Tongue (tissue), 2 donors: ENCODE measurements around the gene RAB24. TPM values are rescaled to one million over a fixed set of nuclear protein-coding genes. Genes with fewer than 3 reads are reported as not detected.
A peak's percentile ranks its signal among the peaks of the same experiment; 100 is the strongest.
"Not testable (repeated sequence)": the region's sequence is repeated elsewhere in the genome, so short reads cannot be mapped to it uniquely, and the experiment has no call there.

Experiments used
- DNase-seq: peaks from one replicate; pipeline ENCODE4 v3.0.0-alpha.2; 2015
- total RNA-seq: library from RNA; depleted of rRNA; stranded (reverse); fragments of >200 nt; gene quantifications from one replicate; pipeline ENCODE4 v1.2.3, GENCODE V29; 2014

RAB24 gene
- total RNA-seq = 25.4 TPM

- peak; percentile 94 for DNase-seq
Observed at GRCh38 chr5:177303121-177303924, at the start of gene RAB24, which contains the start of gene PRELID1. Gene RAB24, minus strand, starts transcription at chr5:177303719. Its CDS starts 431 bp downstream, at chr5:177303288. Gene PRELID1, plus strand, starts transcription at chr5:177303799. Its CDS starts 187 bp downstream, at chr5:177303986.

GRCh38 chr5:177353093-177353492 lies 49.6 kb upstream of the RAB24 start:
- no peak for DNase-seq

GRCh38 chr5:177351392-177352329 lies 48.1 kb upstream of the RAB24 start, which contains the start of gene LMAN2:
Gene LMAN2, minus strand, starts transcription at chr5:177351668. Its CDS starts 21 bp downstream, at chr5:177351647.
- DNase-seq = peak; percentile 98

DNA sequence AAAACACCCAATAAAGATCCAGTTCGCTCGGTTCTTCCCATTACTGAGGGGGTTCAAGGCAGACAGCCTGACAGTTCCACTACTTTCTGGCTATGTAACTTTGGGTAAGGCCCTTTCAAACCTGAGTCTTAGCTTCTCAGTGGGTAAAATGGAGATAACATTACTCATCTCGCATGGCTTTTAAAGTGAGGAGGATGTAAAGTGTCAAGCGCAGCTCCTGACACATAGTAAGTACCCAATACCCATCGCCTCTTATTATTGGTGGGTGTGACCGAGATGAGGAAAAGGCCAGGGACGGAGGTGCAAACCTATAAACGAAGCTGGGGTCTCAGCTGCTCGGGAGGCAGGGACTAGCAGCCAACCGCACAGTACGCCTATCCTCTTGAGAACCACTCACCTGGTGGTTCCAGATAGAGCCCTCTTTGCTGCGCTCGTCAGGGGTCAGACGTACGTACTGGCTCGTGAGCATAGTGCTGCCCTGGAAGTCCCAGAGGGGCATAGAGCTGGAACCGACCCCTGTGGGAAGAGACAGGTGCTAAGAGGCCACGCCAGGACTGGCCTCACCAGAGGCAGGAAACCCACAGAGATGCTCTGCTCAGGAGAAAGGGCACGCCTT lies 47.4 kb upstream of the RAB24 start:
- DNase-seq = no peak

GRCh38 chr5:177349762-177350161 lies 46.2 kb upstream of the RAB24 start:
- DNase-seq = no peak

DNA sequence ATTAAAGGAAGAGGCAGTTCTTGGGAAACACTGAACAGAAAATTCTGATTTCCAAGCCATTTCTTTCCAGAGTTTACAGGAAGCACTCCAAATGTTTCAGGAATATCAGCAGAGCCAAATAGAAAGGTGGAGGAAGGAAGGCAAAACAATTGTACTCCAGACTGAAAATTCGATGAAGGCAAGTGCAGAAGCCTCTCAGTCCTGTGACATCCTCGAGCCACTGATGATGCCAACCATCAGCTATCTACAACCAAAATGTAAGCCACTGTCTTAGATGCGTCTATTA lies 45.8 kb upstream of the RAB24 start:
- DNase-seq = no peak

- DNase-seq = no peak
Observed at GRCh38 chr5:177347699-177348098, 44.2 kb upstream of the RAB24 start.

DNA sequence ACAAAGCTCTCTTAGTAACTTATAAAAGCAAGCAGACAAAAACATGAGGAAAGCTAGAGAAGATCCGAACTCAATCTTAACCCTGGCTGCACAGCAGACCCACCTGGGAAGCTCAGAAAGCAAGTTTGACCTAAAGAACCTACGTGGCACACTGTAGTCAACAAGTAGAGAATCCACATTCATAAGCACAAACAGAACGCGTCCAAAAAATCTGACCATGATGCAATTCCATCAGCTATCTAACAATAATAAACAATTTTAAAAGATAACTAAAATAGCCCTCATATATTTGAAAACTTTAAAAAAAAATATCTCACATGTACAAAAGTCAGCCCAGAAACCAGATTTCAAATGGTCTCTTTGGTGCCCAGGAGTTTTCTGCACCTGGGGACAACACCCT lies 43.3 kb upstream of the RAB24 start:
- DNase-seq = no peak

DNA sequence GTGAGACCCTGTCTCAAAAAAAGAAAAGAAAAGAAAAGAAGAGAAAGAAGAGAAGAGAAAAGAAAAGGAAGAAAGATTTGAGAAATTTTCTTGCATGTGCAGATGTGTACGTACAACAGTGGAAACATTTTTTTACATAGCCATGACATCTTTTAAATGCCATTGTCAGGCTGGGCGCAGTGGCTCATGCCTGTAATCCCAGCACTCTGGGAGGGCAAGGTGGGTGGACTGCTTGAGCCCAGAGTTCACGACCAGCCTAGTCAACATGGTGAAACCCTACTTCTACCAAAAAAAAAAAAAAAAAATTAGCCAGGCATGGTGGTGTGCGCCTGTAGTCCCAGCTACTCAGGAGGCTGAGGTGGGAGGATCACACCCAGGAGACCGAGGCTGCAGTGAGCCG lies 41.4 kb upstream of the RAB24 start:
- no peak for DNase-seq

- no peak for DNase-seq
Observed at GRCh38 chr5:177343777-177344176, 40.3 kb upstream of the RAB24 start.

- not testable (repeated sequence) for DNase-seq
Observed at GRCh38 chr5:177343000-177343399, 39.5 kb upstream of the RAB24 start.

- DNase-seq = no peak
Observed at GRCh38 chr5:177339107-177339638, 35.7 kb upstream of the RAB24 start.

DNA sequence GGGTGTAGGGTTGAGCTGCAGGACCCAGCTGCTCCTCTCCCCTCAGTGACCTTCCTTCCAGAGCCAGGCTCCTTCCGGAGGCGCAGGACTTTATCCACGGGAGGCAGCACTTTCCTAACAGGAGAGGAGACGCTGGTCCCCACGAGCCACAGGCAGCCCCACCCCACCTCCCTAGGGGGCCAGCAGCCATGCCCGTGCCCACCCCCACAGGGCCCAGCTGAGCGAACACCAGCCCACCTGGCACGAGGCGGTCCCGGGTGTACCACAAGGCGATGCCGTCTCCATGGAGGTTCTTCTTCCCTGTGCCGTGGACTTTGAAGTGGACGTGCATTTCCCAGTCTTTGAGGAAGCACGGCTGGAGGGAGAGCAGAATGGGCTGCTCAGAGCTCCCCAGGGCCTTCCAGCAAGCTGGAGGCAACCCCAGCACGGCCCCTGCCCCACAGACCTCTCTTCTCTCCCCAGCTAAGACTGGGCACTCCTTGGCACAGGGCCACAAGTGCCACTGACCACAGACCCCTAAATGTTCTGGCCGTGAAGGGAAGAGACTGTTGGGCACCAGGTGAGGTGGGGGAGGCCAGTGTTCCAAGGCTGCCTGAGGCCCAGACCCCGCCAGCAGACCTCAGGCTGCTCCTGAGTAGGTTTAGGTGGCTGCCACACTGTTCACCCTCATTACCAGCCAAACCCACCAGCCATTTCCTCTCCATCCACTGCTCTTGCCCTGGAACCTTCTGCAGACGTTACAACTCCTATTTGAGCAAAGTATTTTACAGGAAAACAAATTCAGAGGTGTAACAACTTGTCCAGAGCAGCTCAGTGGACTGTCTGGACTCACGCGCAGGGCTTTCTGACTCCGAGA lies 35.0 kb upstream of the RAB24 start:
- no peak for DNase-seq

GRCh38 chr5:177336603-177337494 lies 33.3 kb upstream of the RAB24 start:
- DNase-seq = no peak

DNA sequence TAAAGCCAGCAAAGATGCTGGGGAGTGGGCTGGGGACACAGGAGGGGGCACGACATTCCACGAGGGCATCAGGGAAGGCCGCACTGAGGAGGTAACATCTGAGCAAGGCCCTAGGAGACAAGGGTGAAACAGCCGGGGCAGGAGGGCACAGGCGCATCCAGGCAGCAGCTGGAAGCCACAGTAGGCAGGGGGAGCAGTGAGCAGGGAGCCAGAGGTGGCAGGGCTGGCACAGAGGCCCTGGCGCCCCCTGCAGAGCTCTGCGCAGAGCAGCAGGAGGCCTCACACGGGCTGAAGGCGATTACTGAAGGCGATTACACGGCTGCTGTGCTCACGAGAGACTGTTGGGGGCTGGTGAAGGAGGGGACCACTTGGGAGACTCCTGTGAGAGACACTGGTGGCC lies 32.6 kb upstream of the RAB24 start:
- no peak for DNase-seq

- DNase-seq = no peak
Observed at GRCh38 chr5:177335701-177336065, 32.2 kb upstream of the RAB24 start.

DNA sequence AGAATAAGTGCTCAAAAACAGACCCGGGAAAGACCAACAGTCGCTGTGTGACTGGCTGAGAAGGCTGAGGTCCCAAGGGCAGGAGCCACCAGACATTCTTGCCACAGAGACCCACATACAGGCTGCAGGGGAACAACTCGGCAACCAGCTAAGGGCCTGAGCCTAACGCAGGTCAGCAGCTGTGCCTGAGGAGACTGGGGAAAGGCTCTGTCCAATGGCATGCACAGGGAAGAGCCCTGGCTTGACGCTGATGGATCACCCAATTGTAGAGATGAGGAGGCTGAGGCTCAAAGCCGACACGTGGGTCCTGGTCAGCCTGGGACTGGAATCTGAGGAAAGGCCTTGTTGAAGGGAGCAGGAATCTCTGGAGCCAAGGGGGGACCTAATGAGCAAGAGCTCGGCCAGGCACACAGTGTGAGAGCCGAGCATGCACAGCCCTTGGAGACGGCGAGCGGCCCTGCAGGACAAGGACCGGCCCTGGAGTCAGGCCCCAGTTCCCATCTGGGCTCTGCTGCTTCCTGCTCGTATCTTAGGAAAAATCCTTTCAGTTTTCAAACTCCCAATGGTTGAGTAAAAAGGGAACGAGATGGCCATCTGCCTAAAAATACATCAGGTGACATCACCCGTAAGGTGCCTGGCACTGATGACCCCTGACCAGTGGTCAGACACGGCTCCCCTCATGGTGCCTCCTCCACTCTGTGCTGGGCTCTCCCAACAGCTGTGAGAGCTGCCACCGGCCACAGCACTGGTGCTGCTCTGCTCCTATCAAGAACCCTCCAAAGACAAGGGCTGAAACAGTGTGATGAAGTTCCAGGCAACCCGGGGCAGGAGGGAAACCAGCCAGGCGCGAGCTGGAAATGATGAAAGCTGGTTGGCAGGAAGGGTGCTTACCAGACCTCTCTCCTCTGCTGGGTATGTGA lies 31.5 kb upstream of the RAB24 start:
- DNase-seq = no peak

- DNase-seq = no peak
Observed at GRCh38 chr5:177334155-177334551, 30.6 kb upstream of the RAB24 start.

- DNase-seq = no peak
Observed at GRCh38 chr5:177333420-177334154, 30.1 kb upstream of the RAB24 start.
